Left lung (tissue), 10 donors: ENCODE data around the gene PIGT. TPM values are rescaled to one million over a fixed set of nuclear protein-coding genes. Genes with fewer than 3 reads are reported as not detected.

ENCODE experiments used
- ATAC-seq: fragments of 200-7000 bp; cut with Tn5 transposase; one replicate; pipeline ENCODE4 v1.9.1; 2020; ENCODE audit warnings: moderate library complexity
- DNase-seq, 4 donors: peaks; one replicate each; pipeline ENCODE4 v3.0.0-alpha.2; 2013 to 2020
- H3K27ac ChIP-seq, 2 donors: fragments of 200-600 bp; sonication (generic) in 1 of 2; one replicate each; pipeline versions ENCODE4 v1.5.0 to v1.8.0; 2020 to 2021
- H3K27me3 ChIP-seq, 2 donors: fragments of 200-600 bp; sonication (generic) in 1 of 2; one replicate each; pipeline versions ENCODE4 v1.5.0 to v1.8.0; 2020 to 2021
- H3K36me3 ChIP-seq, 2 donors: fragments of 200-600 bp; sonication (generic) in 1 of 2; one replicate each; pipeline versions ENCODE4 v1.5.0 to v1.8.0; 2020 to 2021
- H3K4me1 ChIP-seq, 2 donors: fragments of 200-600 bp; one replicate each; pipeline ENCODE4 v1.8.0; 2021
- H3K4me3 ChIP-seq, 2 donors: fragments of 200-600 bp; sonication (generic) in 1 of 2; one replicate each; pipeline versions ENCODE4 v1.5.0 to v1.8.0; 2020 to 2021; ENCODE audit warnings: mild to moderate bottlenecking in 1 of 2
- H3K9me3 ChIP-seq, 2 donors: fragments of 200-600 bp; sonication (generic) in 1 of 2; one replicate each; pipeline versions ENCODE4 v1.5.0 to v1.8.0; 2020 to 2021
- CTCF ChIP-seq, 2 donors: fragments of 200-600 bp; sonication (generic) in 1 of 2; IDR thresholded peaks; one replicate each; pipeline versions ENCODE4 v1.5.0 to v1.8.0; 2021; ENCODE audit warnings: antibody characterized with exemption in 2 of 2
- intact Hi-C, 2 donors: fragments of 100-400 bp; cut with DNase I; formaldehyde crosslinking; loops; one replicate each; pipeline versions ENCODE4 v1.11.2 to v1.14.2; 2022
- polyA plus RNA-seq, 6 donors: library from polyadenylated mRNA; unstranded; fragments of 120-200 nt; gene quantifications; one replicate each; pipeline ENCODE4 v1.2.1, GENCODE V29; 2013; ENCODE audit not compliant: insufficient read length in 6 of 6
- total RNA-seq, 2 donors: library from RNA; stranded (reverse); fragmentation: NEBNext Ultra II Directional; extraction: Animal tissue kit (Norgen Biotek cat#: 25700); gene quantifications; one replicate each; pipeline ENCODE4 v1.2.1, GENCODE V29; 2021
- donor health status: DM: no; HTN: yes; CAD: no.
- donor health status: DM: no; HTN: no; CAD: no.

PIGT gene
- total and polyA plus RNA-seq, 8 donors: 72.8 to 96.7 (median 82.1) TPM

- no peaks in the 10 kb centered on the region for H3K36me3 ChIP-seq
- DNase-seq (no peak), ATAC-seq (no peak)
- TF ChIP-seq CTCF (IDR thresholded peaks at IDR 0.05): no peak
- no peaks in the 10 kb centered on the region for H3K4me1 ChIP-seq
- no peak overlapping the region for H3K27ac ChIP-seq
- no peaks in the 10 kb centered on the region for H3K27me3 ChIP-seq
- intact Hi-C loops: no loop called here
- no peaks in the 10 kb centered on the region for H3K9me3 ChIP-seq
- no peak overlapping the region for H3K4me3 ChIP-seq
Observed at GRCh38 chr20:45387274-45387673, 28.7 kb upstream of the PIGT start.

DNA sequence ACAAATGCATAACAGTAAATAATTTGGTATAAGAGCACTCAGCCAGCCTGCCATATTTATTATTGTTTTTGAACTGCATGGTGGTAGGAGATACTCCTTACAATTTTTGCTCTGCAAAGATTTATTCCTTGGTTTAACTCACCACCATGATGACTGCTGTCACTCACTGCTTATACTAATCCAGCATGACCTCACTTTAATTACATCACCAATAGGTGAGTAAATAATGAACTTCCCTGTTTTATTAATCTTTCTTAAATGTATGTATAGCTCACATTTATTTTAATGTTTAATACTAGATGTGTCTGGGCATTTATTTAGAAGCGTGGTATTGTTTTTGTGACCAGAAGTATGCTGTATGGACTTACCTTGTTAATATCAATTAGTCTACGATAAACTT is 25.0 kb upstream of the PIGT start:
- DNase-seq: no peak
- Histone ChIP-seq H3K27me3 (no peaks in the 10 kb centered on the region), H3K4me3 (no peak overlapping the region), H3K4me1 (no peaks in the 10 kb centered on the region), H3K36me3 (no peaks in the 10 kb centered on the region), H3K9me3 (no peaks in the 10 kb centered on the region), H3K27ac (no peak overlapping the region)
- no peak for ATAC-seq
- intact Hi-C loops: no loop called here
- TF ChIP-seq CTCF (IDR thresholded peaks at IDR 0.05): no peak

- Histone ChIP-seq H3K4me3 (no peak overlapping the region), H3K27me3 (no peaks in the 10 kb centered on the region), H3K9me3 (no peaks in the 10 kb centered on the region), H3K4me1 (no peaks in the 10 kb centered on the region), H3K27ac (no peak overlapping the region), H3K36me3 (no peaks in the 10 kb centered on the region)
- intact Hi-C loops: no loop called here
- DNase-seq (no peak), ATAC-seq (no peak)
- no peak for TF ChIP-seq CTCF (IDR thresholded peaks at IDR 0.05)
Observed at GRCh38 chr20:45391559-45391958, 24.4 kb upstream of the PIGT start.

- no peak for TF ChIP-seq CTCF (IDR thresholded peaks at IDR 0.05)
- ATAC-seq: no peak
- H3K9me3 ChIP-seq: no peaks in the 10 kb centered on the region
- no peaks in the 10 kb centered on the region for H3K4me1 ChIP-seq
- H3K27me3 ChIP-seq: no peaks in the 10 kb centered on the region
- H3K4me3 ChIP-seq: no peak overlapping the region
- intact Hi-C loops: no loop called here
- no peak overlapping the region for H3K27ac ChIP-seq
- H3K36me3 ChIP-seq: no peaks in the 10 kb centered on the region
- no peak for DNase-seq
Observed at GRCh38 chr20:45392733-45393132, 23.2 kb upstream of the PIGT start.

- H3K36me3 ChIP-seq: no peaks in the 10 kb centered on the region
- H3K4me1 ChIP-seq: no peaks in the 10 kb centered on the region
- no peak for ATAC-seq
- no peaks in the 10 kb centered on the region for H3K9me3 ChIP-seq
- H3K4me3 ChIP-seq: no peak overlapping the region
- no peak overlapping the region for H3K27ac ChIP-seq
- no peak for TF ChIP-seq CTCF (IDR thresholded peaks at IDR 0.05)
- H3K27me3 ChIP-seq: no peaks in the 10 kb centered on the region
- DNase-seq: no peak
- intact Hi-C loops: no loop called here
Observed at GRCh38 chr20:45394221-45395113, 21.5 kb upstream of the PIGT start.
